Left ventricle myocardium inferior (tissue), 1 donor: Measurements from ENCODE around the gene IL15RA. TPM values are rescaled to one million over a fixed set of nuclear protein-coding genes. Genes with fewer than 3 reads are reported as not detected.

Source experiments
- DNase-seq: peaks from one replicate; pipeline ENCODE4 v3.0.0-alpha.2; 2020
- H3K27ac ChIP-seq: fragments of 200-600 bp; replicated peaks from 2 replicates; pipeline ENCODE4 v1.8.0; 2021
- H3K27me3 ChIP-seq: fragments of 200-600 bp; 2 replicates; pipeline ENCODE4 v1.8.0; 2021; ENCODE audit warnings: low read depth
- H3K36me3 ChIP-seq: fragments of 200-600 bp; 2 replicates; pipeline ENCODE4 v1.8.0; 2021
- H3K4me1 ChIP-seq: fragments of 200-600 bp; 2 replicates; pipeline ENCODE4 v1.8.0; 2021
- H3K4me3 ChIP-seq: fragments of 200-600 bp; 2 replicates; pipeline ENCODE4 v1.8.0; 2021; ENCODE audit warnings: mild to moderate bottlenecking, moderate library complexity
- H3K9me3 ChIP-seq: fragments of 200-600 bp; replicated peaks from 2 replicates; pipeline ENCODE4 v1.8.0; 2021
- CTCF ChIP-seq: fragments of 200-600 bp; IDR thresholded peaks from 2 replicates; pipeline ENCODE4 v1.8.0; 2021; ENCODE audit warnings: antibody characterized with exemption, mild to moderate bottlenecking, borderline replicate concordance
- intact Hi-C: fragments of 100-400 bp; cut with micrococcal nuclease; formaldehyde crosslinking; loops from one replicate; pipeline ENCODE4 v1.11.0; 2022
- total RNA-seq: library from RNA; stranded (reverse); fragmentation: NEBNext Ultra II Directional; extraction: Animal tissue kit (Norgen Biotek cat#: 25700); gene quantifications from one replicate; pipeline ENCODE4 v1.2.1, GENCODE V29; 2021
- donor health status: DM: no; HTN: yes; CAD: no; lungs with severe emphysema.

IL15RA gene
- total RNA-seq, 1 donor from 2014 or later: 6.0 TPM

- Histone ChIP-seq H3K27ac (no peak overlapping the region), H3K27me3 (no peaks in the 10 kb centered on the region), H3K4me1 (no peaks in the 10 kb centered on the region), H3K36me3 (peaks cover 98% of the 10 kb centered on the region), H3K9me3 (no peaks in the 10 kb centered on the region), H3K4me3 (no peak overlapping the region)
- DNase-seq: no peak
- intact Hi-C loops: no loop called here
- TF ChIP-seq CTCF: no peak
Observed at GRCh38 chr10:5919568-5919967, 57.8 kb downstream of the IL15RA start.

- no peak for TF ChIP-seq CTCF
- no peaks in the 10 kb centered on the region for H3K4me1 ChIP-seq
- no peak overlapping the region for H3K4me3 ChIP-seq
- no peaks in the 10 kb centered on the region for H3K9me3 ChIP-seq
- intact Hi-C loops: no loop called here
- no peaks in the 10 kb centered on the region for H3K27me3 ChIP-seq
- no peak for DNase-seq
- no peak overlapping the region for H3K27ac ChIP-seq
- H3K36me3 ChIP-seq: peaks cover 98% of the 10 kb centered on the region
Observed at GRCh38 chr10:5918763-5919162, 58.6 kb downstream of the IL15RA start.

- no peak overlapping the region for H3K4me3 ChIP-seq
- no peak overlapping the region for H3K27ac ChIP-seq
- H3K9me3 ChIP-seq: no peaks in the 10 kb centered on the region
- no peak for TF ChIP-seq CTCF
- H3K4me1 ChIP-seq: no peaks in the 10 kb centered on the region
- intact Hi-C loops: no loop called here
- no peak for DNase-seq
- H3K36me3 ChIP-seq: peaks cover 98% of the 10 kb centered on the region
- H3K27me3 ChIP-seq: no peaks in the 10 kb centered on the region
Observed at GRCh38 chr10:5917305-5917704, 60.0 kb downstream of the IL15RA start.

GRCh38 chr10:5915451-5915850, 61.9 kb downstream of the IL15RA start:
- Histone ChIP-seq H3K4me3 (no peak overlapping the region), H3K9me3 (no peaks in the 10 kb centered on the region), H3K4me1 (peaks cover 4% of the 10 kb centered on the region), H3K27ac (no peak overlapping the region), H3K36me3 (peaks cover 98% of the 10 kb centered on the region), H3K27me3 (no peaks in the 10 kb centered on the region)
- TF ChIP-seq CTCF: no peak
- intact Hi-C loops: no loop called here
- no peak for DNase-seq

GRCh38 chr10:5913736-5914135, 63.6 kb downstream of the IL15RA start:
- peaks cover 98% of the 10 kb centered on the region for H3K36me3 ChIP-seq
- no peak for TF ChIP-seq CTCF

GRCh38 chr10:5911670-5912069, 65.7 kb downstream of the IL15RA start:
- intact Hi-C loops: no loop called here
- TF ChIP-seq CTCF: no peak
- Histone ChIP-seq H3K4me3 (no peak overlapping the region), H3K27me3 (no peaks in the 10 kb centered on the region), H3K27ac (no peak overlapping the region), H3K4me1 (peaks cover 14% of the 10 kb centered on the region), H3K36me3 (peaks cover 95% of the 10 kb centered on the region), H3K9me3 (no peaks in the 10 kb centered on the region)
- no peak for DNase-seq

More at GRCh38 chr10:5913736-5914135, 63.6 kb downstream of the IL15RA start:
- intact Hi-C loops: no loop called here
- H3K9me3 ChIP-seq: no peaks in the 10 kb centered on the region
- no peaks in the 10 kb centered on the region for H3K27me3 ChIP-seq
- H3K4me1 ChIP-seq: peaks cover 9% of the 10 kb centered on the region
- DNase-seq: no peak
- no peak overlapping the region for H3K27ac ChIP-seq
- no peak overlapping the region for H3K4me3 ChIP-seq
